OCI-LY1 (cell line): ENCODE measurements around the gene CHST11.

Experiments used
- H2AFZ ChIP-seq: fragments of 200-600 bp; sonication (generic), shearing (Covaris generic); 2 replicates; pipeline ENCODE4 v1.6.0; 2014; ENCODE audit warnings: antibody characterized with exemption, mild to moderate bottlenecking, low read length
- H3F3A ChIP-seq: fragments of 200-600 bp; sonication (generic), shearing (Covaris generic); 2 replicates; pipeline ENCODE4 v1.6.0; 2014; ENCODE audit warnings: mild to moderate bottlenecking, antibody characterized with exemption, low read length, moderate library complexity; ENCODE audit not compliant: insufficient read depth
- H3K27ac ChIP-seq: fragments of 200-600 bp; sonication (generic); 2 replicates; pipeline ENCODE4 v1.5.1; 2014; ENCODE audit warnings: low read length, mixed run types, mild to moderate bottlenecking, low read depth; ENCODE audit not compliant: poor library complexity, severe bottlenecking
- H3K27me3 ChIP-seq: fragments of 200-600 bp; sonication (generic); 2 replicates; pipeline ENCODE4 v1.6.0; 2014; ENCODE audit warnings: antibody characterized with exemption, mild to moderate bottlenecking, low read length, moderate library complexity; ENCODE audit not compliant: insufficient read depth
- H3K36me3 ChIP-seq: fragments of 200-600 bp; sonication (generic); 2 replicates; pipeline ENCODE4 v1.6.1; 2014; ENCODE audit warnings: mild to moderate bottlenecking, antibody characterized with exemption, low read length, moderate library complexity, mixed read lengths; ENCODE audit not compliant: insufficient read depth
- H3K4me1 ChIP-seq: fragments of 200-600 bp; sonication (generic); 2 replicates; pipeline ENCODE4 v1.5.1; 2014; ENCODE audit warnings: mild to moderate bottlenecking, low read length, moderate library complexity; ENCODE audit not compliant: insufficient read depth, severe bottlenecking
- H3K4me2 ChIP-seq: fragments of 200-600 bp; sonication (generic), shearing (Covaris generic); 2 replicates; pipeline ENCODE4 v1.6.1; 2014; ENCODE audit warnings: low read length
- H3K4me3 ChIP-seq: fragments of 200-600 bp; sonication (generic); 2 replicates; pipeline ENCODE4 v1.5.1; 2014; ENCODE audit warnings: low read length, low read depth, mild to moderate bottlenecking, mixed read lengths; ENCODE audit not compliant: poor library complexity, severe bottlenecking
- H3K79me2 ChIP-seq: fragments of 200-600 bp; shearing (Covaris generic); 2 replicates; pipeline ENCODE4 v1.6.1; 2016; ENCODE audit warnings: mixed run types, low read length, mixed read lengths; ENCODE audit not compliant: insufficient read depth
- H3K9ac ChIP-seq: fragments of 200-600 bp; sonication (generic), shearing (Covaris generic); 2 replicates; pipeline ENCODE4 v1.6.1; 2014; ENCODE audit warnings: mild to moderate bottlenecking, low read length, mixed read lengths
- H3K9me2 ChIP-seq: fragments of 200-600 bp; sonication (generic), shearing (Covaris generic); 2 replicates; pipeline ENCODE4 v1.6.1; 2014; ENCODE audit warnings: low read depth, mild to moderate bottlenecking, low read length, mixed read lengths
- H3K9me3 ChIP-seq: fragments of 200-600 bp; shearing (Covaris generic); 2 replicates; pipeline ENCODE4 v1.6.1; 2014; ENCODE audit warnings: low read length, mixed read lengths
- H4K20me1 ChIP-seq: fragments of 200-600 bp; sonication (generic), shearing (Covaris generic); 2 replicates; pipeline ENCODE4 v1.6.0; 2016; ENCODE audit warnings: mild to moderate bottlenecking, low read length; ENCODE audit not compliant: insufficient read depth
- EZH2 ChIP-seq: fragments of 200-600 bp; sonication (generic), shearing (Covaris generic); IDR thresholded peaks from 2 replicates; pipeline ENCODE4 v1.8.0; 2017; ENCODE audit warnings: borderline replicate concordance, mixed run types, mild to moderate bottlenecking, antibody characterized with exemption, low read length, moderate library complexity, mixed read lengths
- TF ChIP-seq, protein P1 (sequence below): fragments of 200-600 bp; sonication (generic), shearing (Covaris generic); IDR thresholded peaks from 2 replicates; pipeline ENCODE4 v1.5.1; 2017; ENCODE audit warnings: mild to moderate bottlenecking, antibody characterized with exemption, low read length, moderate library complexity, mixed read lengths

The CHST11 gene

DNA sequence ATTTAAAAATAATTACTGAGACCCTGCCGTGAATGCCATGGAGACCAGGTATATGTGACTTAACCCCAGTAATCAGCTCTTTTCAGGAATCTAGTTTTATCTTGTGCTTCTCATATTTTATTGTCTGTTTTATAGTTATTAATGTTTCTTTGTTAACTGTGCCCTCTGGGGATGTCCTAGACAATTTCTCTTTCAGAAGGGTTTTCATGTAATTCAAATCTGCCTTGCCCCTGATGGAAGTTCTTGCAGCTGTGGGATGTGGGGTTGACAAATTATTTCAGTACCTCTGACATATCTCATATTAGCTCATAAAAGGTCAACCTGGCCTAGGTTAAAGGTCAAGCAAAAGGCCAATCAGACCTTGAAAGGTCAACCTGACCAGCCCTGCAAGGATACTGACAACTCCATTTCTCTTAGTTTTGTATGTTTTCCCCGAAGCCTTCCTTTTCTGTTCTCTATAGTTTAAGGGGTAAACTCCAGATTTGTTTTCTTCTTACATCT is 319.0 kb downstream of the CHST11 start:
- Histone ChIP-seq H3K9ac (no peak overlapping the region), H2AFZ (no peak overlapping the region), H3K79me2 (no peaks in the 10 kb centered on the region), H3K9me3 (no peaks in the 10 kb centered on the region; the same call in 1 of the 2 replicates), H4K20me1 (no peaks in the 10 kb centered on the region), H3K27ac (no peak overlapping the region), H3K36me3 (no peaks in the 10 kb centered on the region), H3K9me2 (no peaks in the 10 kb centered on the region), H3K4me2 (no peak overlapping the region), H3K27me3 (no peaks in the 10 kb centered on the region), H3F3A (no peaks in the 10 kb centered on the region), H3K4me1 (no peaks in the 10 kb centered on the region), H3K4me3 (no peak overlapping the region)
- TF ChIP-seq, protein P1, sequence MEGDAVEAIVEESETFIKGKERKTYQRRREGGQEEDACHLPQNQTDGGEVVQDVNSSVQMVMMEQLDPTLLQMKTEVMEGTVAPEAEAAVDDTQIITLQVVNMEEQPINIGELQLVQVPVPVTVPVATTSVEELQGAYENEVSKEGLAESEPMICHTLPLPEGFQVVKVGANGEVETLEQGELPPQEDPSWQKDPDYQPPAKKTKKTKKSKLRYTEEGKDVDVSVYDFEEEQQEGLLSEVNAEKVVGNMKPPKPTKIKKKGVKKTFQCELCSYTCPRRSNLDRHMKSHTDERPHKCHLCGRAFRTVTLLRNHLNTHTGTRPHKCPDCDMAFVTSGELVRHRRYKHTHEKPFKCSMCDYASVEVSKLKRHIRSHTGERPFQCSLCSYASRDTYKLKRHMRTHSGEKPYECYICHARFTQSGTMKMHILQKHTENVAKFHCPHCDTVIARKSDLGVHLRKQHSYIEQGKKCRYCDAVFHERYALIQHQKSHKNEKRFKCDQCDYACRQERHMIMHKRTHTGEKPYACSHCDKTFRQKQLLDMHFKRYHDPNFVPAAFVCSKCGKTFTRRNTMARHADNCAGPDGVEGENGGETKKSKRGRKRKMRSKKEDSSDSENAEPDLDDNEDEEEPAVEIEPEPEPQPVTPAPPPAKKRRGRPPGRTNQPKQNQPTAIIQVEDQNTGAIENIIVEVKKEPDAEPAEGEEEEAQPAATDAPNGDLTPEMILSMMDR: no peak
- TF ChIP-seq EZH2: no peak

DNA sequence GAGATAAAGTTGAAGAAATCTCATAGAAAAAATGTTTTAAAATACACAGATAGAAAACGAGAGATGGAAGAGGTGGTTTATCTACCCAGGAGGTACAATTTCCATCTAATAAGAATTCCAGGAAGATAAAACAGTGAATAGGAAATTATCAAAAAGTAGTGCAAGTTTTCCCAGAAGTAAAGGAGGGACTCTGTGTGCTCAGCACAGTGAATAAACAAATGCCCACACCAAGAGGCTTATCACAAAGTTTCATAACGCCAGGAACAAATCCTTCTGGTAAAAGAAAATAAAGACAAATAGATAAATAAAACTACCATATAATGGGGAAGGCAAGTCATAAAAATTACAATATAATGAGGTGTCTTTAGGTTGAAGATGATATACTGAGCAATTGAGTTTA is 322.4 kb downstream of the CHST11 start:
- Histone ChIP-seq H3K36me3 (no peaks in the 10 kb centered on the region), H3K27ac (no peak overlapping the region), H3K9me2 (no peaks in the 10 kb centered on the region), H3F3A (no peaks in the 10 kb centered on the region), H3K4me2 (no peak overlapping the region), H3K9me3 (no peaks in the 10 kb centered on the region), H2AFZ (no peak overlapping the region), H3K9ac (no peak overlapping the region), H3K4me3 (no peak overlapping the region), H4K20me1 (no peaks in the 10 kb centered on the region), H3K27me3 (no peaks in the 10 kb centered on the region), H3K79me2 (no peaks in the 10 kb centered on the region), H3K4me1 (no peaks in the 10 kb centered on the region)
- TF ChIP-seq EZH2: no peak
- TF ChIP-seq, protein P1: no peak

DNA sequence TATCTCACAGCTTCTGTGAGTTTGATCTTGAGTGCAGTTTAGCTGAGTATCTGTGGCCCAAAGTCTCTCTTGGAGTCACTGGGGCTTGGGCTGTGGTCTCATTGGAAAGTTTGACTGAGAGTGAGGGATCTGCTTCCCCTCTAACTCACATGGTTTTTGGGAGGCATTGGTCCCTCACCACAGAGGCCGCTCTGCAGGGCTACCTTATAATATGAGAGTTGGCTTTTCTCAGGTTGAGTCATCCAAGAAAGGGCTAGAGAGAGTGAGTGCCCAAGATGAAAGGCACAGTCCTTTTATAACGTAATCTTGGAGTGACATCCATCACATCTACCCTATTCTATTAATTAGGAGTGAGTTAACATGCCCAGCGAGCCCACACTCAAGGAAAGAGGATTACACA is 325.5 kb downstream of the CHST11 start:
- no peaks in the 10 kb centered on the region for H3K9me2 ChIP-seq
- no peak overlapping the region for H2AFZ ChIP-seq
- H3F3A ChIP-seq: no peaks in the 10 kb centered on the region
- H3K4me3 ChIP-seq: no peak overlapping the region
- no peaks in the 10 kb centered on the region for H3K36me3 ChIP-seq
- no peaks in the 10 kb centered on the region for H3K9me3 ChIP-seq
- no peak overlapping the region for H3K4me2 ChIP-seq
- H3K9ac ChIP-seq: no peak overlapping the region
- TF ChIP-seq, protein P1: no peak
- no peak for TF ChIP-seq EZH2
- no peaks in the 10 kb centered on the region for H3K79me2 ChIP-seq
- no peaks in the 10 kb centered on the region for H4K20me1 ChIP-seq
- H3K27ac ChIP-seq: no peak overlapping the region
- H3K27me3 ChIP-seq: no peaks in the 10 kb centered on the region
- no peaks in the 10 kb centered on the region for H3K4me1 ChIP-seq
